ENCODE measurements around the gene SIGLEC11.

SIGLEC11 gene

GRCh38 chr19:49929611-49930482 lies 31.1 kb downstream of the SIGLEC11 start (continued):
- TF ChIP-seq ZNF394 (tag by site-specific recombination; IDR thresholded peaks at IDR 0.05; ENCODE audit: borderline replicate concordance) = no peak
- TF ChIP-seq BCL6B (tag by site-specific recombination; IDR thresholded peaks at IDR 0.05) = no peak
- no peak for TF ChIP-seq ZNF274 (IDR thresholded peaks at IDR 0.05; ENCODE audit: low read length)
- TF ChIP-seq ZNF274 (tag by site-specific recombination; IDR thresholded peaks at IDR 0.05; ENCODE audit: borderline replicate concordance) = no peak
- no peak for TF ChIP-seq ZNF248 (tag by site-specific recombination; IDR thresholded peaks at IDR 0.05)
- TF ChIP-seq ZNF184 (tag by site-specific recombination; IDR thresholded peaks at IDR 0.05) = no peak
- 0 out of 2 replicates have a peak, but pooled peaks have one; percentile 14 for TF ChIP-seq ZNF623 (tag by site-specific recombination; IDR thresholded peaks at IDR 0.05)
- TF ChIP-seq PRDM2 (tag by site-specific recombination; IDR thresholded peaks at IDR 0.05; ENCODE audit: borderline replicate concordance) = no peak
- no peak for TF ChIP-seq ATF2 (tag by site-specific recombination; IDR thresholded peaks at IDR 0.05; ENCODE audit: low read depth)
- peak; percentile 30; the same call in 1 of the 2 replicates for TF ChIP-seq OVOL3 (tag by site-specific recombination; IDR thresholded peaks at IDR 0.05)
- TF ChIP-seq ZNF266 (tag by site-specific recombination; IDR thresholded peaks at IDR 0.05; ENCODE audit: low read depth) = no peak
- TF ChIP-seq ZNF23 (tag by site-specific recombination; IDR thresholded peaks at IDR 0.05; ENCODE audit: borderline replicate concordance) = 0 out of 2 replicates have a peak, but pooled peaks have one; percentile 12
- TF ChIP-seq ZNF670 (tag by site-specific recombination; IDR thresholded peaks at IDR 0.05; ENCODE audit: low read depth) = no peak
- TF ChIP-seq ZNF211 (tag by site-specific recombination; IDR thresholded peaks at IDR 0.05; ENCODE audit: low read depth) = no peak
- no peak for TF ChIP-seq ZNF549 (tag by site-specific recombination; IDR thresholded peaks at IDR 0.05)
- TF ChIP-seq ZNF555 (tag by site-specific recombination; conservative IDR thresholded peaks at IDR 0.05) = no peak
- no peak; the same call in 1 of the 2 replicates for TF ChIP-seq ZNF600 (tag by site-specific recombination; IDR thresholded peaks at IDR 0.05)
- 0 out of 2 replicates have a peak, but pooled peaks have one; percentile 28 for TF ChIP-seq SCRT2 (tag by site-specific recombination; IDR thresholded peaks at IDR 0.05)
- TF ChIP-seq ZNF677 (tag by site-specific recombination; IDR thresholded peaks at IDR 0.05) = no peak
- TF ChIP-seq GLI4 (tag by site-specific recombination; IDR thresholded peaks at IDR 0.05) = no peak
- no peak for TF ChIP-seq IKZF3 (tag by site-specific recombination; IDR thresholded peaks at IDR 0.05)
- TF ChIP-seq ELK4 (IDR thresholded peaks at IDR 0.05; ENCODE audit: borderline replicate concordance, low read depth, low read length) = no peak
- no peak for TF ChIP-seq ZNF112 (tag by site-specific recombination; IDR thresholded peaks at IDR 0.05)
- no peak for TF ChIP-seq ZBTB10 (tag by site-specific recombination; IDR thresholded peaks at IDR 0.05)
- no peak for TF ChIP-seq ZNF202 (tag by site-specific recombination; IDR thresholded peaks at IDR 0.05; ENCODE audit: borderline replicate concordance)
- TF ChIP-seq YY1 (tag by site-specific recombination; IDR thresholded peaks at IDR 0.05) = no peak; the same call in 1 of the 2 replicates

Measured in HEK293 (cell line).